WTC11 (cell line): ENCODE measurements around the gene KCNIP4. TPM values are rescaled to one million over a fixed set of nuclear protein-coding genes. Genes with fewer than 3 reads are reported as not detected.

Experiments
- ATAC-seq: fragments of 200-7000 bp; cut with Tn5 transposase; 2 replicates; pipeline ENCODE4 v1.10.0; 2021; ENCODE audit warnings: mild to moderate bottlenecking, moderate library complexity
- CTCF ChIA-PET: fragments of 300-600 bp; sonication (Branson Sonifier 250); formaldehyde crosslinking; loops from one replicate; lab custom pipeline; 2021; ENCODE audit warnings: antibody characterized with exemption; lab: Charles Lee
- POLR2A ChIA-PET: fragments of 350-600 bp; sonication (Branson Sonifier 250); formaldehyde crosslinking; loops from one replicate; lab custom pipeline; 2021; ENCODE audit warnings: antibody characterized with exemption; lab: Charles Lee
- DNase-seq: peaks from one replicate; pipeline ENCODE4 v3.0.0; 2021; ENCODE audit warnings: low spot score
- H3K27ac Mint-ChIP-seq: 2 replicates; pipeline ENCODE4 v1.8.0; 2021; ENCODE audit warnings: mixed read lengths
- H3K27me3 Mint-ChIP-seq: 2 replicates; pipeline ENCODE4 v1.8.0; 2021; ENCODE audit warnings: low read depth, mild to moderate bottlenecking, moderate library complexity, mixed read lengths
- H3K36me3 Mint-ChIP-seq: 2 replicates; pipeline ENCODE4 v1.8.0; 2021; ENCODE audit warnings: mixed read lengths
- H3K4me1 Mint-ChIP-seq: 2 replicates; pipeline ENCODE4 v1.8.0; 2022; ENCODE audit warnings: mixed read lengths
- H3K4me3 Mint-ChIP-seq: 2 replicates; pipeline ENCODE4 v1.8.0; 2021; ENCODE audit warnings: mild to moderate bottlenecking, moderate library complexity, mixed read lengths
- H3K9me3 Mint-ChIP-seq: 2 replicates; pipeline ENCODE4 v1.8.0; 2021; ENCODE audit warnings: mixed read lengths
- AR ChIP-seq: fragments of 250-450 bp; sonication (Bioruptor Pico); IDR thresholded peaks from 2 replicates; pipeline ENCODE4 v1.9.0; 2021; ENCODE audit warnings: mild to moderate bottlenecking
- ARID4B ChIP-seq: sonication (generic); formaldehyde crosslinking; IDR thresholded peaks from 2 replicates; pipeline ENCODE4 v1.8.0; 2023; ENCODE audit warnings: missing genetic modification reagents, mild to moderate bottlenecking, borderline replicate concordance
- ATF1 ChIP-seq: sonication (generic); formaldehyde crosslinking; IDR thresholded peaks from 2 replicates; pipeline ENCODE4 v1.8.1; 2023; ENCODE audit warnings: mild to moderate bottlenecking, moderate library complexity, missing genetic modification reagents
- ATF2 ChIP-seq: sonication (generic); formaldehyde crosslinking; IDR thresholded peaks from 2 replicates; pipeline ENCODE4 v1.8.1; 2022; ENCODE audit warnings: low read depth, missing genetic modification reagents, borderline replicate concordance
- ATF3 ChIP-seq: sonication (generic); formaldehyde crosslinking; conservative IDR thresholded peaks from 2 replicates; pipeline ENCODE4 v1.8.1; 2022; ENCODE audit warnings: mild to moderate bottlenecking, missing genetic modification reagents
- CBFB ChIP-seq: sonication (generic); formaldehyde crosslinking; IDR thresholded peaks from 2 replicates; pipeline ENCODE4 v1.8.1; 2022; ENCODE audit warnings: mild to moderate bottlenecking, low read depth, missing genetic modification reagents
- CDX4 ChIP-seq: fragments of 250-450 bp; sonication (Bioruptor Pico); IDR thresholded peaks from 2 replicates; pipeline ENCODE4 v1.9.0; 2021; ENCODE audit warnings: moderate library complexity, mild to moderate bottlenecking, inconsistent platforms, borderline replicate concordance
- E2F4 ChIP-seq: sonication (generic); formaldehyde crosslinking; IDR thresholded peaks from 2 replicates; pipeline ENCODE4 v1.8.1; 2022; ENCODE audit warnings: low read depth, mild to moderate bottlenecking, moderate library complexity, missing genetic modification reagents, borderline replicate concordance
- FOXP4 ChIP-seq: sonication (generic); formaldehyde crosslinking; IDR thresholded peaks from 2 replicates; pipeline ENCODE4 v1.8.0; 2022; ENCODE audit warnings: mild to moderate bottlenecking, missing genetic modification reagents
- GRHL2 ChIP-seq: fragments of 250-450 bp; sonication (Bioruptor Pico); IDR thresholded peaks from 2 replicates; pipeline ENCODE4 v1.8.0; 2022; ENCODE audit warnings: mild to moderate bottlenecking, moderate library complexity; ENCODE audit not compliant: insufficient replicate concordance, severe bottlenecking
- IRF2 ChIP-seq: sonication (generic); formaldehyde crosslinking; IDR thresholded peaks from 2 replicates; pipeline ENCODE4 v1.8.0; 2022; ENCODE audit warnings: low read depth, missing genetic modification reagents, borderline replicate concordance
- MYBL2 ChIP-seq: sonication (generic); formaldehyde crosslinking; IDR thresholded peaks from 2 replicates; pipeline ENCODE4 v1.8.1; 2023; ENCODE audit warnings: mild to moderate bottlenecking, moderate library complexity, missing genetic modification reagents
- NR1H2 ChIP-seq: sonication (generic); formaldehyde crosslinking; IDR thresholded peaks from 2 replicates; pipeline ENCODE4 v1.9.0; 2021; ENCODE audit warnings: mild to moderate bottlenecking, moderate library complexity, missing genetic modification reagents
- NR2C2 ChIP-seq: sonication (generic); formaldehyde crosslinking; IDR thresholded peaks from 2 replicates; pipeline ENCODE4 v1.8.0; 2022; ENCODE audit warnings: mild to moderate bottlenecking, missing genetic modification reagents
- SMAD4 ChIP-seq: sonication (generic); formaldehyde crosslinking; IDR thresholded peaks from 2 replicates; pipeline ENCODE4 v1.8.0; 2022; ENCODE audit warnings: mild to moderate bottlenecking, missing genetic modification reagents
- TCF7 ChIP-seq: sonication (generic); formaldehyde crosslinking; IDR thresholded peaks from 2 replicates; pipeline ENCODE4 v1.8.0; 2022; ENCODE audit warnings: mild to moderate bottlenecking, low read depth, missing genetic modification reagents, moderate library complexity
- TP53 ChIP-seq: sonication (generic); formaldehyde crosslinking; IDR thresholded peaks from 2 replicates; pipeline ENCODE4 v1.8.1; 2023; ENCODE audit warnings: mild to moderate bottlenecking, missing genetic modification reagents
- USF1 ChIP-seq: sonication (generic); formaldehyde crosslinking; IDR thresholded peaks from 2 replicates; pipeline ENCODE4 v1.8.0; 2022; ENCODE audit warnings: mild to moderate bottlenecking, missing genetic modification reagents
- ZNF396 ChIP-seq: fragments of 250-450 bp; sonication (Bioruptor Pico); IDR thresholded peaks from 2 replicates; pipeline ENCODE4 v1.8.0; 2021; ENCODE audit warnings: mild to moderate bottlenecking, moderate library complexity, borderline replicate concordance
- ZNF671 ChIP-seq: fragments of 250-450 bp; sonication (Bioruptor Pico); IDR thresholded peaks from 2 replicates; pipeline ENCODE4 v1.8.0; 2021; ENCODE audit warnings: mild to moderate bottlenecking
- total RNA-seq: library from RNA; stranded (reverse); gene quantifications from 3 replicates; pipeline ENCODE4 v1.2.3, GENCODE V29; 2021

Gene KCNIP4
- total RNA-seq, 1 experiment from 2014 or later: not detected

GRCh38 chr4:20724915-20725314 lies 1223.7 kb downstream of the KCNIP4 start:
- POLR2A ChIA-PET: no interaction called here
- Mint-ChIP-seq H3K9me3 (peaks cover 31% of the 10 kb centered on the region), H3K27ac (no peak overlapping the region), H3K36me3 (peaks cover 54% of the 10 kb centered on the region), H3K27me3 (no peaks in the 10 kb centered on the region; the same call in 1 of the 2 replicates)
- DNase-seq: no peak
- TF ChIP-seq CBFB (CRISPR knock-in tag) (no peak), TP53 (CRISPR knock-in tag) (no peak), MYBL2 (no peak), USF1 (CRISPR knock-in tag) (no peak), GRHL2 (CRISPR knock-in tag) (no peak), E2F4 (CRISPR knock-in tag) (no peak), ATF2 (CRISPR knock-in tag) (no peak), FOXP4 (CRISPR knock-in tag) (no peak), ZNF671 (no peak), TCF7 (CRISPR knock-in tag) (no peak), ATF3 (no peak), NR2C2 (no peak), ZNF396 (CRISPR knock-in tag) (no peak), AR (CRISPR knock-in tag) (no peak), NR1H2 (no peak)
- TF ChIP-seq, all 79 proteins: peak for 0
- Mint-ChIP-seq H3K4me1 (peaks cover 26% of the 10 kb centered on the region), H3K4me3 (no peak overlapping the region)
- CTCF ChIA-PET: no interaction called here
- ATAC-seq: no peak

GRCh38 chr4:20723463-20723862 lies 1225.1 kb downstream of the KCNIP4 start:
- no peak overlapping the region for H3K27ac Mint-ChIP-seq
- no peak for DNase-seq
- CTCF ChIA-PET: no interaction called here
- ATAC-seq: no peak
- POLR2A ChIA-PET: no interaction called here
- no peaks in the 10 kb centered on the region; the same call in 1 of the 2 replicates for H3K27me3 Mint-ChIP-seq
- peaks cover 42% of the 10 kb centered on the region for H3K9me3 Mint-ChIP-seq
- H3K4me3 Mint-ChIP-seq: no peak overlapping the region
- H3K36me3 Mint-ChIP-seq: peaks cover 65% of the 10 kb centered on the region
- peaks cover 26% of the 10 kb centered on the region for H3K4me1 Mint-ChIP-seq
- TF ChIP-seq SMAD4 (no peak), ATF2 (CRISPR knock-in tag) (no peak), ATF1 (CRISPR knock-in tag) (no peak), GRHL2 (CRISPR knock-in tag) (no peak), CDX4 (CRISPR knock-in tag) (no peak), ARID4B (CRISPR knock-in tag) (no peak), IRF2 (CRISPR knock-in tag) (no peak)
